HG03025 (cell line): ENCODE data around the gene ADAM11.

Experiments
- ATAC-seq: cut with Tn5 transposase; IDR thresholded peaks from one replicate; pipeline ENCODE4 v1.9.1; 2021; ENCODE audit warnings: mild to moderate bottlenecking, moderate library complexity; ENCODE audit not compliant: unreplicated experiment, low FRiP score

The ADAM11 gene

GRCh38 chr17:44828919-44829522 is 70.2 kb downstream of the ADAM11 start:
- ATAC-seq = no peak

DNA sequence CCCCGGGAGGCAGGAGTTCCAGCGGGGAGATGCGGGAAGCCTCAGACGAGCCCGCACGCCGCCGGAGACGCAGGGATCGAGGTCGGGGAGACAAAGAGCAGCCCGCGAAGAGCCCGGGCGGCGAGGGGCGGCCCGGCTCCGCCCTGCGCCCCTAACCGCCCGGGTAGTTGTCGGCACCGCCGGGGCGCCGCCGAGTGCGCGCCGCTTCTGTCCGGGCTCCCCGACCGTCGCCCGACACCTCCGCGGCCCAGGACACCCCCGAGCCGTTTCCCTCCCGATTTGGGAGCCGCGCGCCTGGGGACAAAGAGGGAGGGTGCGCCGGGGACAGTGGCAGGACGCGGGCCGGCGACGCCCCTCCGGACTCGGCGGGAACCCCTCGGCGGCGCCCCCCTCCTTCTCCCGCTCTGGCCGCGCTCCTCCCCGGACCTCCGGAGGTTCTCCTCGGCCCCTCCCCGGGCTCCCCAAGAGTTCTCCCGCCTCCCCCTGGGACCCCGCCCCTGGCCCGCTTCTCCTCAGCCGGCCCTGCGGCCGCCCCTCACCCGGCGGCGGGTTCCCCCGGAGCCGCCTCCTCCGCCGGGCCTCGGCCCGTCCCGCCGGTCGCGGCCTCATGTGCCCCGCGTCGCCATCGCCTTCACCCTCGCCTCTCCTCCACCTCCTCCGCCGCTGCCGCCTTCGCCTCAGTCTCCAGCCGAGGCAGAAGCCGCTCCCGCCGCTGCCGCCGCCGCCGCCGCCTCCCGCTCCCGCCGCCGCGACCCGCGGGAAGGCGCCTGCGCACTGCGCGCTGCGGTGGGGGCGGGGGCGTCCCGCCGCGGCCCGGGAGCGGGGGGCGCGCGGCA is 71.0 kb downstream of the ADAM11 start, which contains the start of gene GJC1:
TSS of gene GJC1 (minus strand) at position 765 of the 836 bp plus-strand sequence. CDS start 24,470 bp downstream, outside the sequence.
- no peak for ATAC-seq

DNA sequence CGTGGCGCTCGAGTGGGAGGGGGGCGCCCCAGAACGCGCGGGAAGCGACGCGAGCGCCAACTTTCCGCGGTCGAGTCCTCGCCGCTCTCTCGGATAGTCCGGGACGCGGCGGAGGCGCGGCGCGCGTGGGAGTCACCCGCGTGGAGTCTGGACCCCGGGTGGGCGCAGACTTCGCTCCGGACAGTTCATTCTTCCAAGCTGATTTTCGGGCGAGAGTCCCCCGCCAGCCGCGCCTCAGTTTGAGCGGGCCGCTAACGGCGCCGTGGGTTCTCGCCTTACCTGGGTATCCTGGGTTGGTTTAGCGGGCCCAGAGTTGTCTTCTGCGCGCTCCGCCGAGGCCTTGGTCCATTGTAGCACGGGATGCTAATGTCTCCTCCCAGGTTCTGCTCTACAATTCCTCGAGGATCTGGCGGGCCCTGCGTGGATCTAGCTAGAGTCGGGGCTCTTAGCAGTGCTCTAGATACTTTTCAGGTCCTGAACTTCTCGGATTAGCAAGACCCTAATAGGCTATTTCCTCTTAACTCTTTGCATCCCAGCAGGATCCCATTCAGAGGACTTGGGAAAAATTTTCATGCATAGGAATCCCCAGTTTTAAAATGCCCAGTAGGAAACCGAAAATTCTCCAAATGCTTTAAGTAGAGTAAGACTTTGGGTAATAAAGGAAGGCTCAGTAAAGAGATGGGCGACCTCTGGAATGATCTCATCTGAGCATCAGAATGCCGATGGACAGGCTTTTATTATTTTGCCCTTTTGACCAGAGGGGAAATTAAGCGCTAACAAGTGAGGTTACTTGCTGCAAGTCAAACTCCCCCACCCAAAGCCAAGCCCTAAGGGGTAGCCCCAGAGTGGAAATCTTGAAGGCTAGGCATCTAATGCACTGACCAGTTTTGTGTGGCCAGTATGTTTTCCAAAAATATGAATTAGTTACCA is 71.8 kb downstream of the ADAM11 start:
- no peak for ATAC-seq

- no peak for ATAC-seq
These were observed 72.6 kb downstream of the ADAM11 start for GRCh38 chr17:44831371-44831770.
